Mesothelial cell of epicardium (in vitro differentiated cells): Measurements from ENCODE around the gene TASOR2. TPM values are rescaled to one million over a fixed set of nuclear protein-coding genes. Genes with fewer than 3 reads are reported as not detected.

Experiments
- DNase-seq, 2 experiments: peaks; one replicate each; pipeline ENCODE4 v3.0.0; 2021; ENCODE audit warnings: low spot score in 2 of 2; ENCODE audit not compliant: unreplicated experiment in 2 of 2
- H3K27ac Mint-ChIP-seq: 2 replicates; pipeline ENCODE4 v1.8.0; 2021; ENCODE audit warnings: mixed read lengths
- H3K27me3 Mint-ChIP-seq: 2 replicates; pipeline ENCODE4 v1.8.0; 2021; ENCODE audit warnings: low read depth, mixed read lengths
- H3K36me3 Mint-ChIP-seq: 2 replicates; pipeline ENCODE4 v1.8.0; 2021; ENCODE audit warnings: mixed read lengths
- H3K4me1 Mint-ChIP-seq: 2 replicates; pipeline ENCODE4 v1.8.0; 2021; ENCODE audit warnings: mixed read lengths
- H3K4me3 Mint-ChIP-seq: 2 replicates; pipeline ENCODE4 v1.8.0; 2021; ENCODE audit warnings: mild to moderate bottlenecking, moderate library complexity, mixed read lengths
- H3K9me3 Mint-ChIP-seq: 2 replicates; pipeline ENCODE4 v1.8.0; 2021; ENCODE audit warnings: mixed read lengths
- total RNA-seq: library from RNA; stranded (reverse); gene quantifications from 3 replicates; pipeline ENCODE4 v1.2.1, GENCODE V29; 2021
- TF ChIP-seq, protein P1 (sequence below): fragments of 200-600 bp; sonication (generic); IDR thresholded peaks from one replicate; pipeline ENCODE4 v1.5.0; 2021; ENCODE audit warnings: antibody characterized with exemption; ENCODE audit not compliant: unreplicated experiment

The TASOR2 gene, protein sequence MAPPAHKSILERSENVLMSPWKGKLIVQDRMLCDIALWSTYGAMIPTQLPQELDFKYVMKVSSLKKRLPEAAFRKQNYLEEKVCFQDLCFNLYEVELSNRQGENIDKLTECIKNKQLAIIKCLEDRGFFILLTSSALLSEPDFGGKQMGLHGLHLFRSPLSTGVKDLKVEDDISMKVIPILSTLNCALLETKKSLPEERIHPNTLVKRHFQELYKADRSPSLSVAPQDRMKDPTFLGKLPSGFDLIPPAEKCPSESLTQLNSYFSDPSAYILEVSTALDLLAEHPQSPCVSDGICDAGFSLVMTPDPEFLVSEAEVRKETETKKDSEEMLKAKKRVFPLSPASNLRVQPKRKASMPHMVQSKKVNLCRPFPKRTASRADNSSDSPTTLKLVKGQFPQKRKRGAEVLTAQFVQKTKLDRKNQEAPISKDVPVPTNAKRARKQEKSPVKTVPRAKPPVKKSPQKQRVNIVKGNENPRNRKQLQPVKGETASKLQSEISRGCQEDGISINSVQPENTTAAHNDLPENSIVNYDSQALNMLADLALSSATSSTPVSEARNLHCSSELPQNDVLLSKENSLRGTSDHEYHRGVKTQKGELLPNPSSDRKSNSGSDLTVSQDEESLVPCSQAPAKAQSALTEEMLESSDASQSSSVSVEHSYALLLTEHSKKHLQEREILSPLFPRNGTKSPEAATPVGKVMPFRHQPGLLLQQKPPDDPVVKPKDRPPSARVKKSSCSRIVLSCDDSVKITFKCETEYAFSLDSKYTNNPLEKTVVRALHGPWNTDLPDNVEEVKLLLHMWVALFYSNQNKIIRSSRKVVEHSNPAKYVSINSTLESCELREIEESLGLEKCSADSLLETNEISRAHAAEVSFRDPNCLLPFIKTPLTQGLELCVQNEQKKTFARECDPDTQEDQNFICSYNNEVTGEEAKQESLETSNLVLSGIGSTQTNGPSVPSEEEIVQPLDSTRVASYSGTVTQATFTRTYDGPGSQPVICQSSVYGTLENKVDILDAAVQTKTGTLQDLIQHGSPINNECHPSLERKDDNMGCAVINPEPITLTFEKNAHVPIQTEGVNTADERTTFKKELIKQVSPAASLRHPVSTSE (N-terminal part only)
- 75.2 to 90.1 TPM (median 80.3 TPM) in 3 replicates for total RNA-seq

DNA sequence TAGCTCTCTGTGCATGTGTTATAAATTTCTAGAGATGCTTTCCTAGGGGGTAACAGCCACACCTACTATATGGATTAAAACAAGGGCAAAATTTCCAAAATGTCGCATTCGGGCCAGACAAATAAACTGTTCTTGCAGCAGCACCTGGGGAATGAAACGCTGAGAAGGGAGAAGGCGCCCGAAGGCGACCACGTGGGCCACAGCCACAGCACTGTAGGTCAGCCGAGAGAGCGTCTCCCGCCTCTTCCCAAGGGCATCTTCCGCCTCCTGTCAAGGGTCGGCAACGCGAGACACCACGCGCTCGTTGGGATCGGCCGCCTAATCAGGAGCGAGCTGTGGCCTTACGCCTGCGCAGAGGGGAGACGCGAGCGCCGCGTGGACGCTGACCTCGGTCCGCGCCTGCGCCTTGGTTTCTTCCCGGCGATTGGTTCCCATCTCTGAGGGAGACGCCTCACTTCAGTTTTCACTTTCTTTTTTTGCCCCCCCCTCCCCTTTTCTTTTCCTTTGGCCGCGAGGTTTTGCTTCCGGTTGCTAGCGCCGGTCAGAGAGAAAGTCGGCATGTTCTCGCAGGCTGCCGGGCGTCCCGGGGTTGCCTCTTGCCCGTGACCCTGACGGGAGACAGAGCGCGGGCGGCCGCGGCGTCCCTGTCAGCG lies at the start of gene TASOR2:
TSS of gene TASOR2 (plus strand) at position 521 of the 653 bp plus-strand sequence. CDS start 35,805 bp downstream, outside the sequence.
- Mint-ChIP-seq H3K27ac (peak within 1 kb of the TSS; percentile 97), H3K4me3 (peak within 1 kb of the TSS; percentile 94), H3K4me1 (peaks cover 21% of the 10 kb centered on the region), H3K9me3 (no peaks in the 10 kb centered on the region), H3K36me3 (peaks cover 2% of the 10 kb centered on the region), H3K27me3 (peaks cover 23% of the 10 kb centered on the region)
- peak; percentile 91 to 97 for DNase-seq
- TF ChIP-seq, protein P1, sequence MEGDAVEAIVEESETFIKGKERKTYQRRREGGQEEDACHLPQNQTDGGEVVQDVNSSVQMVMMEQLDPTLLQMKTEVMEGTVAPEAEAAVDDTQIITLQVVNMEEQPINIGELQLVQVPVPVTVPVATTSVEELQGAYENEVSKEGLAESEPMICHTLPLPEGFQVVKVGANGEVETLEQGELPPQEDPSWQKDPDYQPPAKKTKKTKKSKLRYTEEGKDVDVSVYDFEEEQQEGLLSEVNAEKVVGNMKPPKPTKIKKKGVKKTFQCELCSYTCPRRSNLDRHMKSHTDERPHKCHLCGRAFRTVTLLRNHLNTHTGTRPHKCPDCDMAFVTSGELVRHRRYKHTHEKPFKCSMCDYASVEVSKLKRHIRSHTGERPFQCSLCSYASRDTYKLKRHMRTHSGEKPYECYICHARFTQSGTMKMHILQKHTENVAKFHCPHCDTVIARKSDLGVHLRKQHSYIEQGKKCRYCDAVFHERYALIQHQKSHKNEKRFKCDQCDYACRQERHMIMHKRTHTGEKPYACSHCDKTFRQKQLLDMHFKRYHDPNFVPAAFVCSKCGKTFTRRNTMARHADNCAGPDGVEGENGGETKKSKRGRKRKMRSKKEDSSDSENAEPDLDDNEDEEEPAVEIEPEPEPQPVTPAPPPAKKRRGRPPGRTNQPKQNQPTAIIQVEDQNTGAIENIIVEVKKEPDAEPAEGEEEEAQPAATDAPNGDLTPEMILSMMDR: no peak

DNA sequence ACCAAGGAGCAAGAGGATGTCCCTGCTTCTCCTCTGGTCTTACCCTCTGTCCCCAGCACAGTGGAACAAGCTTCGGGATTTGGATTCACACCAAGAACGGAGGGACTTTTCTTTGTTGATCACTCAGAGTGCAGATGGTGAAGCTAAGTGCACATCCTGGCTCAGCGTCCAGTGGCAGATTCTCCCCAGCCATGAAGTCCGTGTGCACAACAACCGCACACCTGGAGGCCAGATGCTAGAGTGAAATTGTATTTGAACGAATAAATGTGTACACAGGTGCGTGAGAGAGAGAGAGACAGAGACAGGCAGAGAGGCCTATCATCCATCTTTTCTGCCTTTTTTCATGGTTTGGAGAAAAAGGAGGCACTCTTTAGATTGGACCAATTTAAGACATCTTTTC lies 49.7 kb upstream of the TASOR2 start:
- no peak overlapping the region for H3K4me3 Mint-ChIP-seq
- no peaks in the 10 kb centered on the region for H3K9me3 Mint-ChIP-seq
- H3K27ac Mint-ChIP-seq: peak overlapping the region; percentile 94
- H3K4me1 Mint-ChIP-seq: peaks cover 44% of the 10 kb centered on the region
- no peak for DNase-seq
- TF ChIP-seq, protein P1: no peak
- H3K36me3 Mint-ChIP-seq: peaks cover 11% of the 10 kb centered on the region
- H3K27me3 Mint-ChIP-seq: no peaks in the 10 kb centered on the region

DNA sequence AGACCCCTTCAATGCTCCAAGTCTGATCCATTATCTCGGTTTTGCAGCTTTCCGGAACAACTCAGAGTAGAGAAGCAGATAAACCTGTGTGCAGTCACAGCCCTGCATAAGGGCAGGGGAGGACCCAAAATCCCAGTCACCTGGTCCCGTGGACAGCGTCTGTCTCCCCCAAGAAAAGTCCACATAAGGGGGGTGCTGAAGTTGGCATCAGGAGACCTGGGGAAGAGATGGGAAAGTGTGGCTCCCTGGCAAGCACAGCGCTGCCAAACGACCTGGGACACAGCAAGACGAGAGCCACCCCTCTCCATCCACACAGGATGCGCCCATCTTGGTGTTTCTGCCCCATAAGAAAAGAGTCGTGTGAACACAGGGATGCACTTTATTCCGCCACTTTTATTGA lies 46.1 kb upstream of the TASOR2 start:
- Mint-ChIP-seq H3K27me3 (no peaks in the 10 kb centered on the region), H3K27ac (no peak overlapping the region), H3K36me3 (peaks cover 26% of the 10 kb centered on the region), H3K4me1 (peaks cover 23% of the 10 kb centered on the region), H3K4me3 (no peak overlapping the region), H3K9me3 (no peaks in the 10 kb centered on the region)
- TF ChIP-seq, protein P1: no peak
- no peak for DNase-seq

DNA sequence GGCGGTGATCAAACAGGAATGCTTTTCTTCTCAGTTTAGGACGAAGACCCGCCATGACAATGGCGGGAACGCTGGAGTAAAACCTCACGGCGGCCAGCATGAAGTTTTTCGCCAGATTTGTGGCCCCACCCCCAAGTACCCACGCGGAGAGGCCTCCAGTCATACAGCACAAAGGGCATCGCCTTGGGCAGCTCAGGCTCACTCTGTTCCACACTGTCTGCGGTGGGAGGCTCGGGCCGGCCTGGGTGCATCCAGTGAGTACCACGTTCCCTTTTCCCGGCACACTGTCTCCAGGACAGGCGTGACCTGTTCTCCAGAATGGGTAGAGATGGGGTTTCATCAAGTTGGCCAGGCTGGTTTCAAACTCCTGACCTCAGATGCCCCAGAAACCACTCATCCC lies 45.6 kb upstream of the TASOR2 start:
- H3K27ac Mint-ChIP-seq: no peak overlapping the region

More for the DNA sequence above, 45.6 kb upstream of the TASOR2 start:
- H3K4me3 Mint-ChIP-seq: no peak overlapping the region
- H3K36me3 Mint-ChIP-seq: peaks cover 31% of the 10 kb centered on the region
- no peaks in the 10 kb centered on the region for H3K27me3 Mint-ChIP-seq
- TF ChIP-seq, protein P1: no peak
- no peak for DNase-seq
- H3K4me1 Mint-ChIP-seq: peaks cover 23% of the 10 kb centered on the region
- no peaks in the 10 kb centered on the region for H3K9me3 Mint-ChIP-seq
